OCI-LY1 (cell line): ENCODE data around the gene SDSL.

Source experiments
- CTCF ChIP-seq: fragments of 200-600 bp; sonication (generic), shearing (Covaris generic); IDR thresholded peaks from 2 replicates; pipeline ENCODE4 v1.5.1; 2017; ENCODE audit warnings: mild to moderate bottlenecking, antibody characterized with exemption, low read length, moderate library complexity, mixed read lengths
- EZH2 ChIP-seq: fragments of 200-600 bp; sonication (generic), shearing (Covaris generic); IDR thresholded peaks from 2 replicates; pipeline ENCODE4 v1.8.0; 2017; ENCODE audit warnings: borderline replicate concordance, mixed run types, mild to moderate bottlenecking, antibody characterized with exemption, low read length, moderate library complexity, mixed read lengths

- TF ChIP-seq CTCF (no peak), EZH2 (no peak)
These were observed 48.7 kb upstream of the SDSL start for GRCh38 chr12:113373440-113373839.
